Calu3 (cell line): ENCODE results near the gene GNPTG. TPM values are rescaled to one million over a fixed set of nuclear protein-coding genes. Genes with fewer than 3 reads are reported as not detected.

Experiments used
- BruUV-seq: library from RNA; stranded (reverse); fragments of 400-500 nt; replicated peaks from 2 replicates; lab custom pipeline; 2021; lab: Mats Ljungman, UMichigan
- CTCF ChIA-PET: fragments of 300-600 bp; sonication (Branson Sonifier 250); formaldehyde crosslinking; loops from one replicate; lab custom pipeline; 2022; ENCODE audit warnings: antibody characterized with exemption; lab: Charles Lee
- DNase-seq: peaks from one replicate; pipeline ENCODE4 v3.0.0; 2022
- H3K27ac Mint-ChIP-seq: one replicate; pipeline ENCODE4 v1.8.0; 2022; ENCODE audit warnings: mixed read lengths; ENCODE audit not compliant: unreplicated experiment
- H3K27me3 Mint-ChIP-seq: one replicate; pipeline ENCODE4 v1.8.0; 2022; ENCODE audit warnings: mixed read lengths; ENCODE audit not compliant: unreplicated experiment
- H3K36me3 Mint-ChIP-seq: one replicate; pipeline ENCODE4 v1.8.0; 2022; ENCODE audit warnings: mild to moderate bottlenecking, moderate library complexity, mixed read lengths; ENCODE audit not compliant: insufficient read depth, unreplicated experiment
- H3K4me1 Mint-ChIP-seq: one replicate; pipeline ENCODE4 v1.8.0; 2022; ENCODE audit warnings: mild to moderate bottlenecking, low read depth, mixed read lengths; ENCODE audit not compliant: unreplicated experiment
- H3K4me3 Mint-ChIP-seq: one replicate; pipeline ENCODE4 v1.8.0; 2022; ENCODE audit warnings: mild to moderate bottlenecking, low read depth, moderate library complexity, mixed read lengths; ENCODE audit not compliant: unreplicated experiment
- H3K9me3 Mint-ChIP-seq: one replicate; pipeline ENCODE4 v1.8.0; 2022; ENCODE audit warnings: low read depth, mixed read lengths; ENCODE audit not compliant: unreplicated experiment
- intact Hi-C: fragments of 100-400 bp; cut with micrococcal nuclease; formaldehyde crosslinking; loops from one replicate; pipeline ENCODE4 v1.10.0; 2022; ENCODE audit not compliant: unreplicated experiment
- total RNA-seq: library from RNA; stranded (reverse); gene quantifications from 2 replicates; pipeline ENCODE4 v1.2.3, GENCODE V29; 2022
- TF ChIP-seq, protein P1 (sequence below): fragments of 200-600 bp; IDR thresholded peaks from one replicate; pipeline ENCODE4 v1.8.0; 2022; ENCODE audit warnings: antibody characterized with exemption; ENCODE audit not compliant: unreplicated experiment

The GNPTG gene
- total RNA-seq, 1 experiment from 2014 or later: 63.9 TPM

DNA sequence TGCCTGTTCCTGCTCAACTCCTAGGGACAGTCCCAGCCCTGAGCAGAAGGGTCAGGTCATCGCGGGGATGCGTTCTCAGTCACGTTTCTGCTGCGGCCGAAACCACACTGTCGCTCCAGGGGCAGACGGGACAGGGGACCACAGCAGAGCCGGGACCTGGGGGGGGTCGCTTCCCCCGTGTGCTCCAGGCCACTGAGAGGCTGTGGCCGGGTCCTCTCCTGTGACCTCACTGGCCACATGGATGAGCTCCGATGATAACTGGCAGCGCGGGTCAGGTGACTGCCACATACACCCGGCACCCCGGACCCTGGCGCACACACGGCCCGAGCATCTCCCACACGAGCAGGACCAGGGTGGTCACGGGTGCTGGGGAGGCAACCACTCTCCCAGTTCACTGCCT, 12.8 kb downstream of the GNPTG start:
- no TSS peak for BruUV-seq
- DNase-seq: no peak
- no peaks in the 10 kb centered on the region for H3K4me1 Mint-ChIP-seq
- H3K9me3 Mint-ChIP-seq: no peaks in the 10 kb centered on the region
- H3K4me3 Mint-ChIP-seq: no peak overlapping the region
- H3K36me3 Mint-ChIP-seq: peaks cover 47% of the 10 kb centered on the region
- H3K27ac Mint-ChIP-seq: no peak overlapping the region
- intact Hi-C loops: no loop called here
- TF ChIP-seq, protein P1, sequence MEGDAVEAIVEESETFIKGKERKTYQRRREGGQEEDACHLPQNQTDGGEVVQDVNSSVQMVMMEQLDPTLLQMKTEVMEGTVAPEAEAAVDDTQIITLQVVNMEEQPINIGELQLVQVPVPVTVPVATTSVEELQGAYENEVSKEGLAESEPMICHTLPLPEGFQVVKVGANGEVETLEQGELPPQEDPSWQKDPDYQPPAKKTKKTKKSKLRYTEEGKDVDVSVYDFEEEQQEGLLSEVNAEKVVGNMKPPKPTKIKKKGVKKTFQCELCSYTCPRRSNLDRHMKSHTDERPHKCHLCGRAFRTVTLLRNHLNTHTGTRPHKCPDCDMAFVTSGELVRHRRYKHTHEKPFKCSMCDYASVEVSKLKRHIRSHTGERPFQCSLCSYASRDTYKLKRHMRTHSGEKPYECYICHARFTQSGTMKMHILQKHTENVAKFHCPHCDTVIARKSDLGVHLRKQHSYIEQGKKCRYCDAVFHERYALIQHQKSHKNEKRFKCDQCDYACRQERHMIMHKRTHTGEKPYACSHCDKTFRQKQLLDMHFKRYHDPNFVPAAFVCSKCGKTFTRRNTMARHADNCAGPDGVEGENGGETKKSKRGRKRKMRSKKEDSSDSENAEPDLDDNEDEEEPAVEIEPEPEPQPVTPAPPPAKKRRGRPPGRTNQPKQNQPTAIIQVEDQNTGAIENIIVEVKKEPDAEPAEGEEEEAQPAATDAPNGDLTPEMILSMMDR: no peak
- CTCF ChIA-PET: no interaction called here
- no peaks in the 10 kb centered on the region for H3K27me3 Mint-ChIP-seq

DNA sequence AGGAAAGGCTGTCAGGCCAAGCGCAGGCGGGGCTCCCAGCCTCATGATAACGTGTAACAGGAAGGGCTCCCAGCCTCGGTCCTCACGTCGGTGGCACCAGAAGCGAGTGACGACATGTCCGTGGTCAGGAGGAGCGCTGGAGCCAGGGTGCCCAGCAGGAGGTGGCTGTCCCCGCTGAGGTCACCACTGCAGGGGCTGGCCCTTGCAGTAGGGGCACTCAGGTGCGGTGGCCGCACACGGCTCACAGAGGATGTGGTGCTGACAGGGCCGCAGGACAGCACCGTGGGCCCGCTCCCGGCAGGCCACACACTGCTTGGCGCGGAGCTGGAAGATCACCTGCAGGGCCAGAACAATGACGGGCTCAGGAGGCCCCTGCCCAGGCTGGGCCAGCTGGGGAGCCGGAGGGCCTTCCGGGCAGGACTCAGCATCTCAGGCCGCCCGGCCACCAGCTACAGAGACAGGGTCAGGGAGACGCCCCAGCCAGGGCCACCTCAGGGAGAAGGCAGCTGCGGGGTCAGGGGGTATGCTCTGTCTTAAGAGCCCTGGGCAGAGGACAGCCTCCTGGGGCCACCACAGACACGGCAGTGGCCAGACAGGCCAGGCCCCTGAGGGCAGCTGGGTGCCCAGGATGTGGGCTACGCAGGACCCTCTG, 14.5 kb downstream of the GNPTG start:
- no peaks in the 10 kb centered on the region for H3K27me3 Mint-ChIP-seq
- no TSS peak for BruUV-seq
- H3K9me3 Mint-ChIP-seq: no peaks in the 10 kb centered on the region
- TF ChIP-seq, protein P1: no peak
- no peak overlapping the region for H3K4me3 Mint-ChIP-seq
- CTCF ChIA-PET: interaction anchor here (0.5 to 1.3 kb wide), 3 partner anchors 12 to 51 kb away, joined by 4 to 6 read pairs (median 4); no protein-coding TSS in a partner anchor
- H3K4me1 Mint-ChIP-seq: no peaks in the 10 kb centered on the region
- intact Hi-C loops: no loop called here
- H3K27ac Mint-ChIP-seq: no peak overlapping the region
- DNase-seq: no peak
- H3K36me3 Mint-ChIP-seq: peaks cover 41% of the 10 kb centered on the region

DNA sequence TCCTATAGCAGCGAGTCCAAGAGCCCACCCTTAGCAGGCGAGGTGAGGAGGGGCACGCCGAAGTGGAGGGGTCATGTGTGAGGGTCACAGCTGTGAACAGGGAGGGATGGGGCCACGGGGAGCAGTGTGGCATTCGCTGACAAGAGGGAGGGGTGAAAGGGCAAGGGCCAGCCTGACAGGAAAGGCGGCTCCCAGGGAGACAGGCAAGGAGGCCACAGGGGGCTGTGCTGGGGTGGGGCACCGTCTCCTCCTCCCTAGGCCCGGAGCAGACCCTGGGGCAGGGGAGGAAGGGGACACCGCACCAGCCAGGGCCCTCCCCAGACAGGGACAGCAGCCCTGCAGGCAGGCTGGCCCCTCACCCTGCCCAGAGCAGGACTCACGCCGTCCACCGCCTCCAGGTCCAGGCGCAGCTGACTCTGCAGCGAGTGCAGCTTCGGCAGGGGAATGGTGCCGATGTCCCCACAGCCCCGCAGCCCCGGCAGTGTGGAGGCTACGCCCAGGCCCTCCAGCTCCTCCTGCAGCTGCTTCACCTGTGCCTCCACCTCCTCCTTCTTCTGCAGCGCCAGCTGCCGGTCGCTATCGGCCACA, 15.1 kb downstream of the GNPTG start:
- no peak overlapping the region for H3K4me3 Mint-ChIP-seq
- no peaks in the 10 kb centered on the region for H3K27me3 Mint-ChIP-seq
- no peaks in the 10 kb centered on the region for H3K9me3 Mint-ChIP-seq
- no peaks in the 10 kb centered on the region for H3K4me1 Mint-ChIP-seq
- H3K36me3 Mint-ChIP-seq: peaks cover 39% of the 10 kb centered on the region
- intact Hi-C loops: no loop called here
- BruUV-seq: no TSS peak
- no peak overlapping the region for H3K27ac Mint-ChIP-seq
- DNase-seq: no peak
- CTCF ChIA-PET: interaction anchor here (0.5 to 0.8 kb wide), 2 partner anchors 22 to 50 kb away, joined by 4 to 6 read pairs; no protein-coding TSS in a partner anchor
- TF ChIP-seq, protein P1: no peak

DNA sequence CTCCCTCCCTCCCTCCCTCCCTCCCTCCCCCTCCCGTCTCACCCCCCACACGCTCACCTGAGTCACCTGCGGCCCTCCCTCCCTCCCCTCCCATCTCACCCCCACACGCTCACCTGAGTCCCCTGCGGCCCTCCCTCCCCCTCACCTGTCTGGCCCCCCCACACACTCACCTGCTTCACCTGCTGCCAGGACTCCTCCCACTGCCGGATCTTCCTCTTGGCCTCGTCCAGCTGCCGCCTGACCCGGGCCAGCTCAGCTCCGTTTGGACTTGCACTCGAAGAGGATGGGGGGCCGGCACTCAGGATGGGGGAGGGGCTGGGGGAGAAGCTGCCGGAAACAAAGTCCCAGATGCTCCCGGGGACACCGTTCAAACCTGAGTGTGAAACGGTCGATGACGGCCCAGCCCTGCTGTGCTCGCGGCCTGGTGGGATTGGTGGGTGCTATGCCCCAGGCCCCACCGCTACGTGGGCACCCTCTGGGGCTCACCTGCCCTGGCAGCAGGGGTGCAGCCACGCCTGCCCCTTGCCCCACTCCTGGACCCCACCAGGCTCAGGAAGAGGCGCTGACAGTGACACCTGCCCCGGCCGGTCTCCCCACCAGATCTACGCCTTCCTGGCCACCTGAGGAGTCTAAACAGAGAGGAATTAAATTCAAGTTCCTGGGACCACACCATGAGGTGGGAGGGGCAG, 15.9 kb downstream of the GNPTG start:
- no peak overlapping the region for H3K27ac Mint-ChIP-seq
- no peak for DNase-seq
- H3K4me1 Mint-ChIP-seq: no peaks in the 10 kb centered on the region
- BruUV-seq: no TSS peak
- TF ChIP-seq, protein P1: no peak
- H3K9me3 Mint-ChIP-seq: no peaks in the 10 kb centered on the region
- intact Hi-C loops: no loop called here
- H3K36me3 Mint-ChIP-seq: peaks cover 35% of the 10 kb centered on the region
- H3K27me3 Mint-ChIP-seq: no peaks in the 10 kb centered on the region
- CTCF ChIA-PET: interaction anchor here (0.7 kb wide), 1 partner anchor 77 kb away, joined by 4 read pairs; the partner anchor contains the start of gene CCDC154
- no peak overlapping the region for H3K4me3 Mint-ChIP-seq
